ENCODE data around the gene LSAMP.
A peak's percentile ranks its signal among the peaks of the same experiment; 100 is the strongest.

The LSAMP gene

GRCh38 chr3:116473602-116474001, 28.3 kb upstream of the LSAMP start:
- TF ChIP-seq CTCF (conservative IDR thresholded peaks at IDR 0.05; ENCODE audit: low read depth), result no peak
- no peak overlapping the region for H3K27ac ChIP-seq
- POLR2A ChIA-PET (ENCODE audit: low non-redundant PET), result no interaction called here
- CTCF ChIA-PET, result no interaction called here
- no peak for DNase-seq (ENCODE audit: low spot score)

- ChIA-PET POLR2A (ENCODE audit: low non-redundant PET) (no interaction called here), CTCF (no interaction called here)
- no peak overlapping the region for H3K27ac ChIP-seq
- no peak for DNase-seq (ENCODE audit: low spot score)
- TF ChIP-seq CTCF (conservative IDR thresholded peaks at IDR 0.05; ENCODE audit: low read depth), result no peak
These were observed 25.4 kb upstream of the LSAMP start for GRCh38 chr3:116470605-116471197.

GRCh38 chr3:116469546-116469945, 24.3 kb upstream of the LSAMP start:
- TF ChIP-seq CTCF (conservative IDR thresholded peaks at IDR 0.05; ENCODE audit: low read depth), result no peak
- no peak for DNase-seq (ENCODE audit: low spot score)
- CTCF ChIA-PET, result no interaction called here
- H3K27ac ChIP-seq, result no peak overlapping the region
- POLR2A ChIA-PET (ENCODE audit: low non-redundant PET), result no interaction called here

- TF ChIP-seq CTCF (conservative IDR thresholded peaks at IDR 0.05; ENCODE audit: low read depth), result no peak
- no peak for DNase-seq (ENCODE audit: low spot score)
- ChIA-PET CTCF (no interaction called here), POLR2A (ENCODE audit: low non-redundant PET) (no interaction called here)
- no peak overlapping the region for H3K27ac ChIP-seq
These were observed 19.1 kb upstream of the LSAMP start for GRCh38 chr3:116464276-116464798.

GRCh38 chr3:116453666-116454346, 8.5 kb upstream of the LSAMP start:
- DNase-seq (ENCODE audit: low spot score), result no peak
- H3K27ac ChIP-seq, result no peak overlapping the region
- ChIA-PET POLR2A (ENCODE audit: low non-redundant PET) (no interaction called here), CTCF (interaction anchor here (0.6 kb wide), 2 partner anchors 10 to 705 kb away, joined by 3 to 9 read pairs; no protein-coding TSS in a partner anchor)
- TF ChIP-seq CTCF (conservative IDR thresholded peaks at IDR 0.05; ENCODE audit: low read depth), result 0 out of 2 replicates have a peak, but pooled peaks have one; percentile 7

- H3K27ac ChIP-seq, result no peak overlapping the region
- ChIA-PET CTCF (no interaction called here), POLR2A (ENCODE audit: low non-redundant PET) (no interaction called here)
- no peak for DNase-seq (ENCODE audit: low spot score)
- no peak for TF ChIP-seq CTCF (conservative IDR thresholded peaks at IDR 0.05; ENCODE audit: low read depth)
These were observed 4.5 kb upstream of the LSAMP start for GRCh38 chr3:116449546-116450350.
